PFSK-1 (cell line): ENCODE data around the gene TMEM273.

Experiments
- POLR2AphosphoS5 ChIP-seq: IDR thresholded peaks from 2 replicates; pipeline ENCODE4 v1.6.1; 2012; ENCODE audit warnings: low read depth, mild to moderate bottlenecking, control low read depth, low read length, moderate library complexity
- SIN3A ChIP-seq: IDR thresholded peaks from 2 replicates; pipeline ENCODE4 v1.6.1; 2012; ENCODE audit warnings: mild to moderate bottlenecking, low read length, moderate library complexity, borderline replicate concordance; ENCODE audit not compliant: insufficient read depth
- TAF1 ChIP-seq: IDR thresholded peaks from 2 replicates; pipeline ENCODE4 v1.6.1; 2012; ENCODE audit warnings: low read length, control low read depth, borderline replicate concordance; ENCODE audit not compliant: insufficient read depth
- TF ChIP-seq, protein P1 (sequence below), 2 experiments: IDR thresholded peaks; 2 replicates each; pipeline versions ENCODE4 v1.6.1 to v1.8.0; 2011 to 2012; ENCODE audit warnings: low read depth in 2 of 2, low read length in 2 of 2, control low read depth in 1 of 2, inconsistent platforms in 1 of 2, mild to moderate bottlenecking in 1 of 2, moderate library complexity in 1 of 2; ENCODE audit not compliant: insufficient read depth in 1 of 2

- TF ChIP-seq SIN3A, result no peak
- TF ChIP-seq POLR2AphosphoS5, result no peak
- TF ChIP-seq TAF1, result no peak
- TF ChIP-seq, protein P1, sequence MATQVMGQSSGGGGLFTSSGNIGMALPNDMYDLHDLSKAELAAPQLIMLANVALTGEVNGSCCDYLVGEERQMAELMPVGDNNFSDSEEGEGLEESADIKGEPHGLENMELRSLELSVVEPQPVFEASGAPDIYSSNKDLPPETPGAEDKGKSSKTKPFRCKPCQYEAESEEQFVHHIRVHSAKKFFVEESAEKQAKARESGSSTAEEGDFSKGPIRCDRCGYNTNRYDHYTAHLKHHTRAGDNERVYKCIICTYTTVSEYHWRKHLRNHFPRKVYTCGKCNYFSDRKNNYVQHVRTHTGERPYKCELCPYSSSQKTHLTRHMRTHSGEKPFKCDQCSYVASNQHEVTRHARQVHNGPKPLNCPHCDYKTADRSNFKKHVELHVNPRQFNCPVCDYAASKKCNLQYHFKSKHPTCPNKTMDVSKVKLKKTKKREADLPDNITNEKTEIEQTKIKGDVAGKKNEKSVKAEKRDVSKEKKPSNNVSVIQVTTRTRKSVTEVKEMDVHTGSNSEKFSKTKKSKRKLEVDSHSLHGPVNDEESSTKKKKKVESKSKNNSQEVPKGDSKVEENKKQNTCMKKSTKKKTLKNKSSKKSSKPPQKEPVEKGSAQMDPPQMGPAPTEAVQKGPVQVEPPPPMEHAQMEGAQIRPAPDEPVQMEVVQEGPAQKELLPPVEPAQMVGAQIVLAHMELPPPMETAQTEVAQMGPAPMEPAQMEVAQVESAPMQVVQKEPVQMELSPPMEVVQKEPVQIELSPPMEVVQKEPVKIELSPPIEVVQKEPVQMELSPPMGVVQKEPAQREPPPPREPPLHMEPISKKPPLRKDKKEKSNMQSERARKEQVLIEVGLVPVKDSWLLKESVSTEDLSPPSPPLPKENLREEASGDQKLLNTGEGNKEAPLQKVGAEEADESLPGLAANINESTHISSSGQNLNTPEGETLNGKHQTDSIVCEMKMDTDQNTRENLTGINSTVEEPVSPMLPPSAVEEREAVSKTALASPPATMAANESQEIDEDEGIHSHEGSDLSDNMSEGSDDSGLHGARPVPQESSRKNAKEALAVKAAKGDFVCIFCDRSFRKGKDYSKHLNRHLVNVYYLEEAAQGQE (IDR thresholded peaks at IDR 0.05; ENCODE audit: insufficient read depth in 1 of 2, low read depth in 2 of 2, low read length in 2 of 2), result no peak
Measured at GRCh38 chr10:49154641-49155040, 33.5 kb downstream of the TMEM273 start.
